ENCODE results near the gene IQCK.

IQCK gene

GRCh38 chr16:19804538-19805323 is 86.7 kb downstream of the IQCK start:
- no peak for DNase-seq (ENCODE audit: low read depth)

GRCh38 chr16:19805459-19806162 is 87.5 kb downstream of the IQCK start:
- DNase-seq (ENCODE audit: low read depth), result no peak

DNA sequence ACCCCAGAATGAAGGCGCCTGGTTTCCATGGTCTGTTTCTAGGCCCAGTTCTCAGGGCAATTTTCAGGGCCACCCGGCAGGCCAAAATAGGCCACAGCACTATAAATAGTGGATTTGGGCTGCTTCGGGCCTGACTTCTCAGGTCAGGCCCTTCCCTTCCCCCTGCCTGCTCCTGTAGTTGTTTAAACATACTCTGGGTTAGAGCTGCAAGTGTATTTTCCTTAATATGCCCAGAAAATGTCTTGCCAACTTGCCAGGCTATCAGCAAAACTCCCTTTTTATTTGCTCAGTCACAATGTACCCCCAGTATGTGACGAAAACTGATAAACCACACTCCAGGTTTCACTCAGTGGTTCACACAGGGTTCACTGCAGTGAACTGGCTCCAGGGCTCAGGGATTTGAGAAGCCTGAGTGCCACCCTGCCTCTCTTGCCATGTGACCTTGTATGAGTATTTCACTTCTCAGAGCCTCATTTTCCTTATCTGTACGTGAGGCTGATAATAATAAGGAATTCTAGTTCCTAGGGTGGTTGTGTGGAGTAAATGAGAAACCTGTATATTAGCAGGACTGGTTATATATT is 90.1 kb downstream of the IQCK start:
- DNase-seq (ENCODE audit: low read depth), result no peak

DNA sequence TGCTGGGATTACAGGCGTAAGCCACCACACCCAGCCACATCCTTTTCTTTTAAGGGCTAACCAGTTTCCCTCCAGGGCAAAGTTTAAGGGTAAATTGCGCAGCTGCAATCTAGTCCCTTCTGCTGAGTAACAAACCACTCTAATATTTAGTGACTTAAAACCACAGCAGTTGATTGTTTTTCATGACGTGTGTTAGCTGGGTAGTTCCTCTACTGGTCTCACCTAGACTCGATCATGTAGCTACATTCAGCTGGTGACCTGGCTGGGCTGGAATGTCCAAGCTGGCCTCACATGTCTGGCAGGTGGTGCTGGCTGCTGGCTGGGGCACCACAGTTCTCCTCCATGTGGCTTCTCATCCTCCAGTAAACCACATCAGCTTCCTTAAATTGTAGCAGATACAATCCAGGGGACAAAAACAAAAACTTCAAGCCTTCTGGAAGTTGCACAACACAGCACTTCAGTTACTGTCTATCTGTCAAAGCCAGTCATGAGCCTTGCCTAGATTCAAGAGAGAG is 91.1 kb downstream of the IQCK start:
- DNase-seq (ENCODE audit: low read depth), result no peak

- DNase-seq (ENCODE audit: low read depth), result no peak
Measured at GRCh38 chr16:19809693-19810092, 91.6 kb downstream of the IQCK start.

GRCh38 chr16:19810817-19811731 is 93.0 kb downstream of the IQCK start:
- DNase-seq (ENCODE audit: low read depth), result no peak

DNA sequence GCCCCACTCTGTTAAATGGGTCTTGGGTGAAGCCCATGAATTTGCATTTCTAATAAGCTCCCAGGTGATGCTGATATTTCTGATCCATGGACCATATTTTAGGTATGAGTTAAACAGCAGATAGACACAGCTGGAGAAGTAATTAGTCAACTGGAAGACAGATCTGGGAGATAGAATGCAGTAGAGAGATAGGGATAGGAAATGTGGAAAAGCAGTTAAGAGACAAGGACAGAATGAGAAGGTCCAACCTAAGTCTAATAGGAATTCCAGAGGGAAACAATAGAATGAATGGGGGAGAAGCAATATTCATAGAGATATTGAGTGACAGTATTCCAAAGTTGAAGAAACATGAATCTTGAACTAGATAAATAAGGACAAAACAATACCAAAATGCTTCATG is 94.9 kb downstream of the IQCK start:
- DNase-seq (ENCODE audit: low read depth), result no peak

DNA sequence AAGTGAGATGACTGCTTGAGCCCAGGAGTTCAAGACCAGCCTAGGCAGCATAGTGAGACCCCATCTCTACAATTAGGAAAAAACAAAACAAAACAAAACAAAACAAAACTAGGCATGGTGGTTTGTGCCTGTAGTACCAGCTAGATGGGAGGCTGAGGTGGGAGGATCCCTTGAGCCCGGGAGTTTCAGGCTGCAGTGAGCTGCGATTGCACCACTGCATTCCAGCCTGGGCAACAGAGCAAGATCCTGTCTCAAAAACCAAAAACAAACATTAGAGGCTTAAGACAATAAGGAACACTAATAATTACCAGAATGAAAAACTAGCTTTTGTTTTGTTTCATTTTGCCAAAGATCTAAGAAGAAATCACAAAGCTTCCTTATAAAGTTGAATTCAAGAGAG is 97.3 kb downstream of the IQCK start:
- no peak for DNase-seq (ENCODE audit: low read depth)

GRCh38 chr16:19817122-19817521 is 99.1 kb downstream of the IQCK start:
- no peak for DNase-seq (ENCODE audit: low read depth)

GRCh38 chr16:19817875-19818274 is 99.8 kb downstream of the IQCK start:
- DNase-seq (ENCODE audit: low read depth), result no peak

- no peak for DNase-seq (ENCODE audit: low read depth)
Measured at GRCh38 chr16:19822533-19822932, 104.5 kb downstream of the IQCK start.

- DNase-seq (ENCODE audit: low read depth), result no peak
Measured at GRCh38 chr16:19823322-19823721, 105.3 kb downstream of the IQCK start.

DNA sequence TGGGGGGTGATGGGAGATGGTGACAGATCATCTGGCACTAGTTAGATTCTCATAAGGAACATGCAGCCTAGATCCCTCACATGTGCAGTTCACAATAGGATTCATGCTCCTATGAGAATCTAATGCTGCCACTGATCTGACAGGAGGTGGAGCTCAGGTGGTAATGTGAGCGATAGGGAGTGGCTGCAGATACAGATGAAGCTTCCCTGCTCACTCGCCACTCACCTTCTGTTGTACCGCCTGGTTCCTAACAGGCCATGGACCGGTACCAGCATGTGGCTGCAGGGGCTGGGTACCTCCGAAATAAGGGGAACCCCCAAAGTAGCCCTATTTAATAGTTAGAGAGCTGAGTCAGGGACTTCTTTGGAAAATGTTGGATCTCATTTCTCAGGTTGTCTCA is 106.1 kb downstream of the IQCK start:
- no peak for DNase-seq (ENCODE audit: low read depth)

- no peak for DNase-seq (ENCODE audit: low read depth)
Measured at GRCh38 chr16:19829844-19830692, 112.0 kb downstream of the IQCK start.

DNA sequence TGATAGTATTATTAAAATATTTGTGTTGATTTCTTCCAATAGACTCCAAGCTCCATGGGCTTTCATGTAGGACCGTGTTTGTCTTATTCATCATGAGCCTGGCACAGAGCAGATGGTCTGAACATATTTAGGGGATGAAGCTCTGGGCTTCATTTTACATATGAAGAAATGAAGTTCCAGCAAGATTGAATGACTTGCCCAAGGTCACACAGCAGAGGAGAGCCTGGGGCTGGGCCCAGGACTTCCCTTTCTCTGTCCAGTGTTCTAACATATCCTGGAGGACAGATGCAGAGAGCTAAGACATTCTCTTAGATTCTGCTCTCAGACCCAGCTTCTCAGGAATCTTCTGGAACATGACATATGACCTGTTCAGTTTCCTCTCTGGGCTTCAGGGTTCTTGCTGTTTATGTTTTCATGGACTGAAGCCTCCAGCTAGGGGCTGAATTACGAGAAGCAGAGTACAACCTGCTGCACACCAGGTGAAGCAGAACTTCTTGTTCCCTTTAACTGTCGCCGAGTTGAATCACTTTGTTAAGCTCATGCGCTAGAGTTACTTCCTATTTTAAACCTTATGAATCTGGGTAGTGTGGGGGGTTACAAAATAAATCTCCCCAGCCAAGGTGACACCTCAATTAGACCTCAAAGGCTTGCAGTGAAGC is 113.0 kb downstream of the IQCK start:
- DNase-seq (ENCODE audit: low read depth), result no peak

DNA sequence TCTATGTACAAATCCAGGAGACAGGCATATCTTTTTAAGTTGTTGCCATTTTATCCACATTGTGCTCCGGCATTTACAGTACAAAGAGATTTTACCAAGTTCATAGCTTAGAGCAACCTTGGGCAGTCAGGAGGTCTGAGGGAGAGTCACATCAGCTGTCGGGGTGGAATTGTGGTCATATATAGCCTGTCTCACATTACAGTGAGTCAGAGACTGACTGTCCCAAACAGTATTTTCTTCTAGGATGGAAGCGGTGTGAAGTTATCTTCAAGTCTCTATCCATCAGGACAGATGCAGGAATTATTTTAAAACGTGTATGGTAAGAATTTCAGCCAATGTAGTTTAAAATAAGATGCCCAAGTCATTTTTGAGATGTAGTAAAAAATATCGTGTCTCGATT is 113.6 kb downstream of the IQCK start:
- peak; percentile 64 for DNase-seq (ENCODE audit: low read depth)

GRCh38 chr16:19833176-19833575 is 115.1 kb downstream of the IQCK start:
- DNase-seq (ENCODE audit: low read depth), result no peak

DNA sequence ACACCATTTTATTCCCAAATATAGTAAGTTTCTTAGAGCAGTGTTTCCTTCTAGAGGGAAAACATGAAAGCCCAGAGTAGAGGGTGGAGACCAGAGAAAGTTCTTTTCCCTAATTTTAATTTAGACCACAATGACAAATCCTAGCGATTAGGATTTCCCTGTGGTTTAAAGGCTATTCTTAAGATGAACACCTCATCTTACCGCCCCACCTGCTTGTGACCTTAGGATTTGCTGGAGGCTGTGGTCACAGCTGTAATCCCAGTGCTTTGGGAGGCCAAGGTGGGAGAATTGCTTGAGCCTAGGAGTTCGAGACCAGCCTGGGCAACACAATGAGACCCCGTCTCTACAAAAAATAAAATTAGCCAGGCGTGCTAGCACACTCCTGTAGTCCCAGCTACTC is 115.5 kb downstream of the IQCK start:
- no peak for DNase-seq (ENCODE audit: low read depth)

- DNase-seq (ENCODE audit: low read depth), result no peak
Measured at GRCh38 chr16:19835196-19835595, 117.1 kb downstream of the IQCK start.

GRCh38 chr16:19835968-19836421 is 117.9 kb downstream of the IQCK start:
- DNase-seq (ENCODE audit: low read depth), result peak; percentile 49

All from stromal cell of bone marrow (primary cell).